Measurements from ENCODE around the gene RFTN1. TPM values are rescaled to one million over a fixed set of nuclear protein-coding genes. Genes with fewer than 3 reads are reported as not detected.

Gene RFTN1
- total and polyA plus RNA-seq, 2 experiments from 2014 or later: 3.3 to 7.2 TPM

DNA sequence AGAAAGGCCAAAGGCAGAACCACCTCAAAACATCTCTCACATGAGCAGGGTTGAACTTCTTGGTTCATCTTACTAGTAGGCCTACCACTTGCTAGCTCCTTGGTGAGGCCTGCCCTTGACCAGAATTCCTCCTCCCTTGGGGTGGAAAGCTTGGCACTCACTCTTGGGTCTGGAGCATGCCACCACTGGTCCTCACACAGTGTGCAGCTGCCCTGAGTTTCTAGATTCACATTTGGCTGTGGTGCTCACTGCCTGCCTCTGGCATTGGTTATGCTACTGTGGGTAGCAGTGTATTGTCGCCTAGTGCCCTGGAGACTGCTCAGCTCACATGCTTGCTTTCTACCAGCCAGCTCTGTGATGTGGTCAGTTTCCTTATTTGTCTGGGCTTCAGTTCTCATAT, 224.8 kb downstream of the RFTN1 start:
- no peak overlapping the region for H3K27ac ChIP-seq (ENCODE audit: low read depth)
- no peaks in the 10 kb centered on the region for H3K9me2 ChIP-seq (ENCODE audit: insufficient read depth)
- H3K4me2 ChIP-seq: no peak overlapping the region
- Mint-ChIP-seq H3K36me3 (ENCODE audit: low read depth) (peaks cover 30% of the 10 kb centered on the region), H3K9me3 (no peaks in the 10 kb centered on the region; the same call in 2 of the 3 replicates), H3K27me3 (ENCODE audit: insufficient read depth, low read depth, poor library complexity) (no peaks in the 10 kb centered on the region), H3K27ac (peak overlapping the region; percentile 51; the same call in 1 of the 2 replicates), H3K4me1 (no peaks in the 10 kb centered on the region), H3K4me3 (no peak overlapping the region)
- no peak for DNase-seq (ENCODE audit: low spot score)
- no peaks in the 10 kb centered on the region for H3K27me3 ChIP-seq (ENCODE audit: insufficient read depth)
- no peaks in the 10 kb centered on the region for H3F3A ChIP-seq (replicated peaks; ENCODE audit: low read depth)
- 0 out of 2 replicates have a peak, but pooled peaks cover 5% of the 10 kb centered on the region for H3K36me3 ChIP-seq (ENCODE audit: insufficient read depth)
- no peak for ATAC-seq
- H3K79me2 ChIP-seq (replicated peaks; ENCODE audit: insufficient read depth): peaks cover 19% of the 10 kb centered on the region
- H2AFZ ChIP-seq: no peak overlapping the region
- no peak overlapping the region for H3K4me3 ChIP-seq
- no peaks in the 10 kb centered on the region for H3K4me1 ChIP-seq (ENCODE audit: insufficient read depth)
- no peak for TF ChIP-seq JUNB (IDR thresholded peaks at IDR 0.05; ENCODE audit: unreplicated experiment)
- TF ChIP-seq CREB1 (CRISPR knock-in tag; IDR thresholded peaks at IDR 0.05; ENCODE audit: low read depth): no peak
- TF ChIP-seq, protein P1, sequence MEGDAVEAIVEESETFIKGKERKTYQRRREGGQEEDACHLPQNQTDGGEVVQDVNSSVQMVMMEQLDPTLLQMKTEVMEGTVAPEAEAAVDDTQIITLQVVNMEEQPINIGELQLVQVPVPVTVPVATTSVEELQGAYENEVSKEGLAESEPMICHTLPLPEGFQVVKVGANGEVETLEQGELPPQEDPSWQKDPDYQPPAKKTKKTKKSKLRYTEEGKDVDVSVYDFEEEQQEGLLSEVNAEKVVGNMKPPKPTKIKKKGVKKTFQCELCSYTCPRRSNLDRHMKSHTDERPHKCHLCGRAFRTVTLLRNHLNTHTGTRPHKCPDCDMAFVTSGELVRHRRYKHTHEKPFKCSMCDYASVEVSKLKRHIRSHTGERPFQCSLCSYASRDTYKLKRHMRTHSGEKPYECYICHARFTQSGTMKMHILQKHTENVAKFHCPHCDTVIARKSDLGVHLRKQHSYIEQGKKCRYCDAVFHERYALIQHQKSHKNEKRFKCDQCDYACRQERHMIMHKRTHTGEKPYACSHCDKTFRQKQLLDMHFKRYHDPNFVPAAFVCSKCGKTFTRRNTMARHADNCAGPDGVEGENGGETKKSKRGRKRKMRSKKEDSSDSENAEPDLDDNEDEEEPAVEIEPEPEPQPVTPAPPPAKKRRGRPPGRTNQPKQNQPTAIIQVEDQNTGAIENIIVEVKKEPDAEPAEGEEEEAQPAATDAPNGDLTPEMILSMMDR (conservative IDR thresholded peaks at IDR 0.05; ENCODE audit: low read depth in 2 of 2): no peak
- TF ChIP-seq REST (IDR thresholded peaks at IDR 0.05; ENCODE audit: unreplicated experiment): no peak
- TF ChIP-seq EZH2phosphoT487 (IDR thresholded peaks at IDR 0.05; ENCODE audit: unreplicated experiment): no peak
- no peak for TF ChIP-seq STAT1 (IDR thresholded peaks at IDR 0.05; ENCODE audit: unreplicated experiment)
- TF ChIP-seq ETS1 (IDR thresholded peaks at IDR 0.05): no peak
- TF ChIP-seq ZNF462 (CRISPR knock-in tag; IDR thresholded peaks at IDR 0.05): no peak
- TF ChIP-seq NANOG (IDR thresholded peaks at IDR 0.05; ENCODE audit: borderline replicate concordance): no peak
- no peak for TF ChIP-seq POLR2AphosphoS5 (IDR thresholded peaks at IDR 0.05; ENCODE audit: low read depth)
- no peak for TF ChIP-seq ZNF114 (CRISPR knock-in tag; IDR thresholded peaks at IDR 0.05)
- TF ChIP-seq ZNF331 (CRISPR knock-in tag; IDR thresholded peaks at IDR 0.05; ENCODE audit: low read depth): no peak
- no peak for TF ChIP-seq EZH2 (IDR thresholded peaks at IDR 0.05; ENCODE audit: low read depth, unreplicated experiment)
- no peaks in the 10 kb centered on the region for H4K20me1 ChIP-seq (replicated peaks; ENCODE audit: insufficient read depth)

All from GM23338 (cell line).